HG02981 (cell line): ENCODE measurements around the gene CMIP.
"Not testable (repeated sequence)": the region's sequence is repeated elsewhere in the genome, so short reads cannot be mapped to it uniquely, and the experiment has no call there.

Experiments used
- ATAC-seq: cut with Tn5 transposase; IDR thresholded peaks from one replicate; pipeline ENCODE4 v1.9.1; 2021; ENCODE audit warnings: mild to moderate bottlenecking, moderate library complexity; ENCODE audit not compliant: unreplicated experiment

CMIP gene

GRCh38 chr16:81514568-81515258, 70.1 kb downstream of the CMIP start:
- ATAC-seq, result no peak

GRCh38 chr16:81515281-81515680, 70.7 kb downstream of the CMIP start:
- no peak for ATAC-seq

GRCh38 chr16:81515721-81516120, 71.1 kb downstream of the CMIP start:
- no peak for ATAC-seq

GRCh38 chr16:81516478-81517149, 72.0 kb downstream of the CMIP start:
- ATAC-seq, result no peak

- no peak for ATAC-seq
Observed at GRCh38 chr16:81517150-81517499, 72.5 kb downstream of the CMIP start.

- no peak for ATAC-seq
Observed at GRCh38 chr16:81517629-81518438, 73.2 kb downstream of the CMIP start.

GRCh38 chr16:81518439-81518757, 73.8 kb downstream of the CMIP start:
- ATAC-seq, result no peak

GRCh38 chr16:81519301-81520150, 74.9 kb downstream of the CMIP start:
- no peak for ATAC-seq

GRCh38 chr16:81520151-81520470, 75.5 kb downstream of the CMIP start:
- no peak for ATAC-seq

- no peak for ATAC-seq
Observed at GRCh38 chr16:81520560-81521135, 76.0 kb downstream of the CMIP start.

- peak; percentile 86 for ATAC-seq
Observed at GRCh38 chr16:81521141-81521626, 76.6 kb downstream of the CMIP start.

GRCh38 chr16:81522108-81522701, 77.6 kb downstream of the CMIP start:
- ATAC-seq, result no peak

- ATAC-seq, result not testable (repeated sequence)
Observed at GRCh38 chr16:81522851-81523250, 78.2 kb downstream of the CMIP start.

GRCh38 chr16:81523387-81524115, 78.9 kb downstream of the CMIP start:
- no peak for ATAC-seq

GRCh38 chr16:81524382-81524781, 79.8 kb downstream of the CMIP start:
- no peak for ATAC-seq

- not testable (repeated sequence) for ATAC-seq
Observed at GRCh38 chr16:81524885-81525284, 80.3 kb downstream of the CMIP start.

GRCh38 chr16:81526199-81526598, 81.6 kb downstream of the CMIP start:
- ATAC-seq, result no peak

- no peak for ATAC-seq
Observed at GRCh38 chr16:81526935-81527334, 82.3 kb downstream of the CMIP start.

- no peak for ATAC-seq
Observed at GRCh38 chr16:81527477-81528178, 83.0 kb downstream of the CMIP start.
